Osteocyte (in vitro differentiated cells): ENCODE data around the gene DCLRE1C. TPM values are rescaled to one million over a fixed set of nuclear protein-coding genes. Genes with fewer than 3 reads are reported as not detected.

Experiments
- DNase-seq: peaks from one replicate; pipeline ENCODE4 v3.0.0; 2021; ENCODE audit warnings: mixed read lengths; ENCODE audit not compliant: unreplicated experiment; ENCODE audit errors: extremely low spot score
- H3K27ac Mint-ChIP-seq: one replicate; pipeline ENCODE4 v1.8.0; 2021; ENCODE audit warnings: mild to moderate bottlenecking, mixed read lengths; ENCODE audit not compliant: unreplicated experiment
- H3K27me3 Mint-ChIP-seq: one replicate; pipeline ENCODE4 v1.8.0; 2021; ENCODE audit warnings: mixed read lengths; ENCODE audit not compliant: unreplicated experiment
- H3K36me3 Mint-ChIP-seq: one replicate; pipeline ENCODE4 v1.8.0; 2021; ENCODE audit warnings: mixed read lengths; ENCODE audit not compliant: unreplicated experiment
- H3K4me1 Mint-ChIP-seq: one replicate; pipeline ENCODE4 v1.8.0; 2021; ENCODE audit warnings: mixed read lengths; ENCODE audit not compliant: unreplicated experiment
- H3K4me3 Mint-ChIP-seq: one replicate; pipeline ENCODE4 v1.8.0; 2021; ENCODE audit warnings: mild to moderate bottlenecking, moderate library complexity, mixed read lengths; ENCODE audit not compliant: unreplicated experiment
- H3K9me3 Mint-ChIP-seq: one replicate; pipeline ENCODE4 v1.8.0; 2021; ENCODE audit warnings: mixed read lengths; ENCODE audit not compliant: unreplicated experiment
- total RNA-seq: library from RNA; stranded (reverse); gene quantifications from 2 replicates; pipeline ENCODE4 v1.2.1, GENCODE V29; 2021
- TF ChIP-seq, protein P1 (sequence below): fragments of 200-600 bp; sonication (generic); IDR thresholded peaks from 2 replicates; pipeline ENCODE4 v1.5.0; 2021; ENCODE audit warnings: antibody characterized with exemption, mild to moderate bottlenecking, moderate library complexity

DCLRE1C gene
- total RNA-seq, 1 donor from 2014 or later: 9.3 TPM

DNA sequence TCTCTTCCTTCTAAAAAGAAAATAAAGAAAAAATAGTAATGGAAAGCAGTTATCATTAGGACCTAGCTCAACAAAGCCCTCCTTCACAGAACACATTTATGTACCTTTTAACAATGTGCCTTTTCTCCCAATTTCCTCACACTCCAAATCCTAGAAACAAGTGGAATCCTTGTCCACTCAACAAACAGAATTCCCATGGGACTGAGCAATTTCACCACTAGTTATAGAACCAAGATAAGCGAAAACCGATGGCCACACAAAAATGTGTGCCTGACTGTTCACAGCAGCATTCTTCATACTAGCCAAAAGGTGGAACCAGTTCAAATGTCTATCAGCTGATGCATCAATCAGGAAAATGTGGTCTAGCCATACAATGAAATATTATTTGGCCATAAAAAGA lies 17.3 kb downstream of the DCLRE1C start:
- DNase-seq: no peak
- no peak overlapping the region for H3K4me3 Mint-ChIP-seq
- H3K36me3 Mint-ChIP-seq: peaks cover 39% of the 10 kb centered on the region
- no peaks in the 10 kb centered on the region for H3K27me3 Mint-ChIP-seq
- no peak overlapping the region for H3K27ac Mint-ChIP-seq
- TF ChIP-seq, protein P1, sequence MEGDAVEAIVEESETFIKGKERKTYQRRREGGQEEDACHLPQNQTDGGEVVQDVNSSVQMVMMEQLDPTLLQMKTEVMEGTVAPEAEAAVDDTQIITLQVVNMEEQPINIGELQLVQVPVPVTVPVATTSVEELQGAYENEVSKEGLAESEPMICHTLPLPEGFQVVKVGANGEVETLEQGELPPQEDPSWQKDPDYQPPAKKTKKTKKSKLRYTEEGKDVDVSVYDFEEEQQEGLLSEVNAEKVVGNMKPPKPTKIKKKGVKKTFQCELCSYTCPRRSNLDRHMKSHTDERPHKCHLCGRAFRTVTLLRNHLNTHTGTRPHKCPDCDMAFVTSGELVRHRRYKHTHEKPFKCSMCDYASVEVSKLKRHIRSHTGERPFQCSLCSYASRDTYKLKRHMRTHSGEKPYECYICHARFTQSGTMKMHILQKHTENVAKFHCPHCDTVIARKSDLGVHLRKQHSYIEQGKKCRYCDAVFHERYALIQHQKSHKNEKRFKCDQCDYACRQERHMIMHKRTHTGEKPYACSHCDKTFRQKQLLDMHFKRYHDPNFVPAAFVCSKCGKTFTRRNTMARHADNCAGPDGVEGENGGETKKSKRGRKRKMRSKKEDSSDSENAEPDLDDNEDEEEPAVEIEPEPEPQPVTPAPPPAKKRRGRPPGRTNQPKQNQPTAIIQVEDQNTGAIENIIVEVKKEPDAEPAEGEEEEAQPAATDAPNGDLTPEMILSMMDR: no peak
- H3K4me1 Mint-ChIP-seq: no peaks in the 10 kb centered on the region
- H3K9me3 Mint-ChIP-seq: no peaks in the 10 kb centered on the region

DNA sequence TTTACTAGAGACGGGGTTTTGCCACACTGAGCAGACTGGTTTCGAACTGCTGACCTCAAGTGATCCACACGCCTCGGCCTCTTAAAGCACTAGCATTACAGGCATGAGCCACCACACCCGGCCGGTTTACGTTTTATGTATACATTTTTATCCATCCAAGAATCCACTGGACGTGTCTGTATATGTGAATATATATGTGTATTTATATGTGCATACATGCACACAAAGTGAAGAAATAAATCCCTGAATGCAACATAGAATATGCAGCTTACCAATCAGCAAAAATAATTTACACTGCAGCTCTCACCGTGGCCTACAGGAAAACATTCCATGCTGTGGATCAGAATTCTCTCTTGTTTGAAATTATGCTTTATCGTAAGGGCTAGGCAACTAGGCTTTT lies 23.3 kb downstream of the DCLRE1C start:
- no peak for DNase-seq
- Mint-ChIP-seq H3K27ac (no peak overlapping the region), H3K36me3 (peaks cover 45% of the 10 kb centered on the region), H3K27me3 (no peaks in the 10 kb centered on the region), H3K9me3 (no peaks in the 10 kb centered on the region), H3K4me1 (no peaks in the 10 kb centered on the region), H3K4me3 (no peak overlapping the region)
- TF ChIP-seq, protein P1: no peak

DNA sequence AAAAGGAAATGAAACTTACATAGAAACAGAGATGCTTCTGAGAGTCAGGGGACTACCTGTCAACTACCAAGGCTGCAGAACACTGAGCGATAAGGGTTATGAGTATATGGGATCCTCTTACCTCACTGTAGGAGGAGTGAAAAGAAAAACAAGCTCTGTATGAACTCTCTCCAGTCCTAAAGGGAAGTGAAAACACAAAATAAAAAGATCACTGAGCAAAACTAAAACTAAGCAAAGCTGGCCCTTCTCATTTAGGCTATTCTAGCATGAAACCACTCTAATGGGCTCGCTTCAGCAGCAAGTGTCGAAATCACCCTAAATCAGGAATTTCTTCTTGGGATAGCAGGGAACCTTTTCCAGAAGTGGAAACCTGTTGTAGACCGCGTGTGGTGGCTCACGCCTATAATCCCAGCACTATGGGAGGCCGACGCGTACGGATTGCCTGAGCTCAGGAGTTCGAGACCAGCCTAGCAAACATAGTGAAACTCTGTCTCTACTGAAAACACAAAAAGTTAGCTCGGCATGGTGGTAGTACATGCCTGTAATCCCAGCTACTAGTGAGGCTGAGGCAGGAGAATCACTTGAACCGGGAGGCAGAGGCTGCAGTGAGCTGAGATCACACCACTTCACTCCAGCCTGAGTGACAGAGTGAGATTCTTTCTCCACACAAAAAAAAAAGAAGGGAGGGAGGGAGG lies 27.0 kb downstream of the DCLRE1C start:
- TF ChIP-seq, protein P1: no peak
- H3K36me3 Mint-ChIP-seq: peaks cover 49% of the 10 kb centered on the region
- no peak overlapping the region for H3K27ac Mint-ChIP-seq

DNA sequence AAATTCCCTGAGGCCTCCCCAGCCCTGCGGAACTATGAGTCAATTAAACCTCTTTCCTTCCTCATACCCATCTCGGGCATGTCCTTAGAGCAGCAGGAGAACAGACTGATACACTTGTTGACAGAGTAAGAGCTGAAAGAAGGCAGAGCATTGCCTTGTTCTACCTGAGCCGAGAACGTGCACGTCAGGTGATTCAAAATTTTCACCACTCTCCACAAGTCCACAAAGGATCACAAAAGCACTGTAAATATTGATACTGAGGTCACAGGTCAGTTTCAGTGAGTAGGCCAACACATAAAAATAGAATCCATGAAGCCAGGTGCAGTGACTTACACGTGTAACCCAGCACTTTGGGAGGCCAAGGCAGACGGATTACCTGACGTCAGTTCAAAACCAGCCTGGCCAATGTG lies 27.8 kb downstream of the DCLRE1C start:
- H3K27me3 Mint-ChIP-seq: no peaks in the 10 kb centered on the region
- H3K27ac Mint-ChIP-seq: no peak overlapping the region
- no peak for DNase-seq
- no peaks in the 10 kb centered on the region for H3K9me3 Mint-ChIP-seq
- TF ChIP-seq, protein P1: no peak
- no peaks in the 10 kb centered on the region for H3K4me1 Mint-ChIP-seq
- peaks cover 56% of the 10 kb centered on the region for H3K36me3 Mint-ChIP-seq
- H3K4me3 Mint-ChIP-seq: no peak overlapping the region

More for the DNA sequence above, 27.0 kb downstream of the DCLRE1C start:
- no peak for DNase-seq
- no peak overlapping the region for H3K4me3 Mint-ChIP-seq
- no peaks in the 10 kb centered on the region for H3K27me3 Mint-ChIP-seq
- no peaks in the 10 kb centered on the region for H3K4me1 Mint-ChIP-seq
- no peaks in the 10 kb centered on the region for H3K9me3 Mint-ChIP-seq

DNA sequence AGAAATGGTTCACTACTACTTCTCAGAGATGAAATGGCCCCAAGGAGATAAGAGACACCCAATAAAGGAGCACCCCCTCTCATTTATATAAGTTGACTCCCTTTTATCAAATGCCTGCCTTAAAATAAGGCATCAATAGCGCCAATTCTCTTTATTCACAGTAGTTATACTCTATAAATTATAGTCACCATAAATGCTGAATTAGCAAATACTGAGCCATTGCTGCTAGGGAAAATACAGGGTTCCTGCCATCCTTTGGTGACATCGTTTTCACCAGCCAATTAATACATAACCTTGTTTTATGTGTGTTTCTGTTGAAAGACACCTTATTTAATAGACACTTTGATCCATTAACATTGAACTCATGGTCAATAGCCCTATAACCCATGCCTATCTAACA lies 28.6 kb downstream of the DCLRE1C start:
- Mint-ChIP-seq H3K4me3 (no peak overlapping the region), H3K27me3 (no peaks in the 10 kb centered on the region), H3K36me3 (peaks cover 57% of the 10 kb centered on the region), H3K9me3 (no peaks in the 10 kb centered on the region), H3K4me1 (no peaks in the 10 kb centered on the region), H3K27ac (no peak overlapping the region)
- TF ChIP-seq, protein P1: no peak
- no peak for DNase-seq
